A673 (cell line): ENCODE results near the gene WDR82. TPM values are rescaled to one million over a fixed set of nuclear protein-coding genes. Genes with fewer than 3 reads are reported as not detected.

ENCODE experiments used
- BruUV-seq: library from RNA; stranded (reverse); fragments of 400-500 nt; replicated peaks from 2 replicates; lab custom pipeline; 2021; lab: Mats Ljungman, UMichigan
- CTCF ChIA-PET: fragments of 300-600 bp; sonication (Branson Sonifier 250); formaldehyde crosslinking; loops from one replicate; lab custom pipeline; 2022; ENCODE audit warnings: antibody characterized with exemption; lab: Charles Lee
- POLR2A ChIA-PET: fragments of 300-600 bp; sonication (Branson Sonifier 250); formaldehyde crosslinking; loops from one replicate; lab custom pipeline; 2022; ENCODE audit warnings: antibody characterized with exemption; ENCODE audit not compliant: low non-redundant PET; lab: Charles Lee
- DNase-seq: peaks from one replicate; pipeline ENCODE4 v3.0.0-alpha.2; 2015; ENCODE audit warnings: low spot score
- H3K27ac ChIP-seq: fragments of 200-600 bp; sonication (generic); 2 replicates; pipeline ENCODE4 v1.5.1; 2016; ENCODE audit warnings: mixed run types, low read depth, mild to moderate bottlenecking, mixed read lengths, antibody characterized with exemption, low read length; ENCODE audit not compliant: poor library complexity, severe bottlenecking
- H3K27me3 ChIP-seq: fragments of 200-600 bp; sonication (generic); replicated peaks from 2 replicates; pipeline ENCODE4 v1.6.1; 2017; ENCODE audit warnings: mixed run types, low read depth, mild to moderate bottlenecking, mixed read lengths, antibody characterized with exemption, low read length; ENCODE audit not compliant: insufficient read depth, poor library complexity
- H3K36me3 ChIP-seq: fragments of 200-600 bp; sonication (generic); 2 replicates; pipeline ENCODE4 v1.6.1; 2016; ENCODE audit warnings: mixed run types, mild to moderate bottlenecking, mixed read lengths, antibody characterized with exemption, low read length; ENCODE audit not compliant: insufficient read depth, poor library complexity, severe bottlenecking
- H3K4me1 ChIP-seq: fragments of 200-600 bp; sonication (generic); 2 replicates; pipeline ENCODE4 v1.6.1; 2017; ENCODE audit warnings: mixed run types, mild to moderate bottlenecking, mixed read lengths, antibody characterized with exemption, low read length; ENCODE audit not compliant: insufficient read depth, poor library complexity, severe bottlenecking
- H3K4me3 ChIP-seq: fragments of 200-600 bp; sonication (generic); 2 replicates; pipeline ENCODE4 v1.5.1; 2016; ENCODE audit warnings: low read depth, mixed run types, mild to moderate bottlenecking, mixed read lengths, low read length; ENCODE audit not compliant: poor library complexity, severe bottlenecking
- H3K9me3 ChIP-seq: fragments of 200-600 bp; sonication (generic); 2 replicates; pipeline ENCODE4 v1.6.1; 2016; ENCODE audit warnings: mixed run types, low read depth, mild to moderate bottlenecking, mixed read lengths, antibody characterized with exemption, low read length; ENCODE audit not compliant: poor library complexity, severe bottlenecking
- EZH2 ChIP-seq: fragments of 200-600 bp; sonication (generic); IDR thresholded peaks from 2 replicates; pipeline ENCODE4 v1.6.1; 2017; ENCODE audit warnings: borderline replicate concordance, low read depth, mild to moderate bottlenecking, mixed read lengths, antibody characterized with exemption, low read length; ENCODE audit not compliant: poor library complexity, severe bottlenecking
- intact Hi-C: fragments of 100-400 bp; cut with micrococcal nuclease; formaldehyde crosslinking; loops from one replicate; pipeline ENCODE4 v1.10.0; 2022; ENCODE audit not compliant: unreplicated experiment
- total RNA-seq: library from RNA; stranded (reverse); gene quantifications from 2 replicates; pipeline ENCODE4 v1.2.3, GENCODE V29; 2021
- TF ChIP-seq, protein P1 (sequence below): fragments of 300-800, 200-600 bp; sonication (generic); conservative IDR thresholded peaks from 2 replicates; pipeline ENCODE4 v1.5.1; 2017; ENCODE audit warnings: low read depth, mild to moderate bottlenecking, antibody characterized with exemption, low read length, moderate library complexity, mixed read lengths

Gene WDR82
- total RNA-seq, 1 experiment from 2014 or later, result 54.3 TPM

- H3K27me3 ChIP-seq, result no peaks in the 10 kb centered on the region
- H3K4me1 ChIP-seq, result no peaks in the 10 kb centered on the region
- intact Hi-C loops, result no loop called here
- ChIA-PET CTCF (no interaction called here), POLR2A (interaction anchor here (0.6 kb wide), 1 partner anchor 10 kb away, joined by 3 read pairs; the partner anchor contains the start of gene TWF2)
- H3K27ac ChIP-seq, result no peak overlapping the region
- peaks cover 6% of the 10 kb centered on the region for H3K36me3 ChIP-seq
- TF ChIP-seq, protein P1, sequence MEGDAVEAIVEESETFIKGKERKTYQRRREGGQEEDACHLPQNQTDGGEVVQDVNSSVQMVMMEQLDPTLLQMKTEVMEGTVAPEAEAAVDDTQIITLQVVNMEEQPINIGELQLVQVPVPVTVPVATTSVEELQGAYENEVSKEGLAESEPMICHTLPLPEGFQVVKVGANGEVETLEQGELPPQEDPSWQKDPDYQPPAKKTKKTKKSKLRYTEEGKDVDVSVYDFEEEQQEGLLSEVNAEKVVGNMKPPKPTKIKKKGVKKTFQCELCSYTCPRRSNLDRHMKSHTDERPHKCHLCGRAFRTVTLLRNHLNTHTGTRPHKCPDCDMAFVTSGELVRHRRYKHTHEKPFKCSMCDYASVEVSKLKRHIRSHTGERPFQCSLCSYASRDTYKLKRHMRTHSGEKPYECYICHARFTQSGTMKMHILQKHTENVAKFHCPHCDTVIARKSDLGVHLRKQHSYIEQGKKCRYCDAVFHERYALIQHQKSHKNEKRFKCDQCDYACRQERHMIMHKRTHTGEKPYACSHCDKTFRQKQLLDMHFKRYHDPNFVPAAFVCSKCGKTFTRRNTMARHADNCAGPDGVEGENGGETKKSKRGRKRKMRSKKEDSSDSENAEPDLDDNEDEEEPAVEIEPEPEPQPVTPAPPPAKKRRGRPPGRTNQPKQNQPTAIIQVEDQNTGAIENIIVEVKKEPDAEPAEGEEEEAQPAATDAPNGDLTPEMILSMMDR, result no peak
- no peak for TF ChIP-seq EZH2
- DNase-seq, result peak; percentile 20
- H3K9me3 ChIP-seq, result no peaks in the 10 kb centered on the region
- no peak overlapping the region for H3K4me3 ChIP-seq
- no TSS peak for BruUV-seq
These were observed 29.5 kb downstream of the WDR82 start for GRCh38 chr3:52248816-52249547.

GRCh38 chr3:52248165-52248541 is 30.3 kb downstream of the WDR82 start:
- peaks cover 4% of the 10 kb centered on the region for H3K36me3 ChIP-seq
- H3K9me3 ChIP-seq, result no peaks in the 10 kb centered on the region
- no peak for DNase-seq
- CTCF ChIA-PET, result interaction anchor here (1.2 kb wide), 1 partner anchor 28 kb away, joined by 3 read pairs; no protein-coding TSS in a partner anchor
- POLR2A ChIA-PET, result no interaction called here
- no peak overlapping the region for H3K27ac ChIP-seq
- H3K4me1 ChIP-seq, result no peaks in the 10 kb centered on the region
- no TSS peak for BruUV-seq
- H3K27me3 ChIP-seq, result no peaks in the 10 kb centered on the region
- TF ChIP-seq EZH2, result no peak
- TF ChIP-seq, protein P1, result no peak
- H3K4me3 ChIP-seq, result no peak overlapping the region
- intact Hi-C loops, result no loop called here

DNA sequence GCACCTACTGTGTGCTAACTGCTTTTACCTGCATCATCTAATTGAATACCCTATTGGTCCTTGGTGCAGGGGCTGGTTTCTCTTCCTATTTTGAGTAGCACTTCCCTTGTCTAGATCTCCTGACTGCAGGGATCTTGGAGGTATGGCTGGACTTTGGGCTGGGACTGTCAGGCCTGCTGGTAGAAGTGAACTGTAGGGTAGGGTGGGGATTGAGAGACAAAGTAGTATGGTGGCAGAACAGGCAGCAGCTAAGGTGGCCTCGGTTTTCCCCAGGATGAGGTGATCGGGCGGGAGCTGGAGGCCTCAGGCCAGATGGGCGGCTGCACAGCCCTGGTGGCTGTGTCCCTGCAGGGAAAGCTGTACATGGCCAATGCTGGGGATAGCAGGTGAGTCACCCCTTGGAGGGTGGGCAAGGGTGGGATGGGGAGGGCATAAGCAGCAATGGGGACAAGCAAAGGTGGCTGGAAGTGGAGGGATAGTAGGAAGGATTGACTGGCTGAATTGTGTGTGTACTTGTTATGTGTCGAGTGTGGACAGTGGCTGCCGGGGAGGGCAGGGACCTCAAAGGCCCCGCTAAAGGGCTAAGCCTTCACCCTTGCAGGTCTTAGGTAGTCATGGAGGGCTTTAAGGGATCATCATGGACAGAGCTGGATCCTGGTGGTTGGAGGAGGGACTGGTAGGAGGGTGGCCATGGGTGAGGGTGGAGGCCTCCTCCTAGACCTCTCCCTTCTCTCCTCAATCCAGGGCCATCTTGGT is 30.9 kb downstream of the WDR82 start:
- H3K36me3 ChIP-seq, result peaks cover 3% of the 10 kb centered on the region
- no TSS peak for BruUV-seq
- no peak for DNase-seq
- no peak overlapping the region for H3K27ac ChIP-seq
- no peak for TF ChIP-seq EZH2
- TF ChIP-seq, protein P1, result no peak
- POLR2A ChIA-PET, result no interaction called here
- H3K4me1 ChIP-seq, result no peaks in the 10 kb centered on the region
- H3K9me3 ChIP-seq, result no peaks in the 10 kb centered on the region
- H3K27me3 ChIP-seq, result no peaks in the 10 kb centered on the region
- H3K4me3 ChIP-seq, result no peak overlapping the region
- intact Hi-C loops, result no loop called here
- CTCF ChIA-PET, result interaction anchor here (1.2 kb wide), 1 partner anchor 27 kb away, joined by 3 read pairs; no protein-coding TSS in a partner anchor
